Measurements from ENCODE around the gene SNAP23.

SNAP23 gene

GRCh38 chr15:42456531-42456930 is 38.9 kb upstream of the SNAP23 start:
- Histone ChIP-seq H4K20me1 (ENCODE audit: insufficient read depth, low read length) (no peaks in the 10 kb centered on the region), H3K9me3 (replicated peaks; ENCODE audit: insufficient read depth, low read length) (no peaks in the 10 kb centered on the region), H3K9ac (ENCODE audit: low read length) (no peak overlapping the region), H3K27me3 (replicated peaks; ENCODE audit: insufficient read depth, low read length) (no peaks in the 10 kb centered on the region), H3K4me2 (ENCODE audit: low read depth, low read length) (no peak overlapping the region), H3F3A (ENCODE audit: insufficient read depth, low read length) (no peaks in the 10 kb centered on the region), H3K27ac (ENCODE audit: low read length) (no peak overlapping the region), H3K79me2 (ENCODE audit: low read length) (0 out of 2 replicates have a peak, but pooled peaks cover 3% of the 10 kb centered on the region), H3K36me3 (replicated peaks; ENCODE audit: insufficient read depth, low read length) (no peaks in the 10 kb centered on the region; the same call in 1 of the 2 replicates), H3K4me3 (ENCODE audit: low read length) (no peak overlapping the region), H2AFZ (ENCODE audit: low read length) (no peak overlapping the region), H3K4me1 (ENCODE audit: low read length) (no peaks in the 10 kb centered on the region), H3K9me2 (replicated peaks; ENCODE audit: insufficient read depth, low read length) (no peaks in the 10 kb centered on the region)
- DNase-seq: no peak
- TF ChIP-seq EZH2phosphoT487 (IDR thresholded peaks at IDR 0.05; ENCODE audit: low read length) (no peak), EZH2 (optimal IDR thresholded peaks at IDR 0.05; ENCODE audit: low read depth, low read length) (no peak)
- TF ChIP-seq, protein P1, sequence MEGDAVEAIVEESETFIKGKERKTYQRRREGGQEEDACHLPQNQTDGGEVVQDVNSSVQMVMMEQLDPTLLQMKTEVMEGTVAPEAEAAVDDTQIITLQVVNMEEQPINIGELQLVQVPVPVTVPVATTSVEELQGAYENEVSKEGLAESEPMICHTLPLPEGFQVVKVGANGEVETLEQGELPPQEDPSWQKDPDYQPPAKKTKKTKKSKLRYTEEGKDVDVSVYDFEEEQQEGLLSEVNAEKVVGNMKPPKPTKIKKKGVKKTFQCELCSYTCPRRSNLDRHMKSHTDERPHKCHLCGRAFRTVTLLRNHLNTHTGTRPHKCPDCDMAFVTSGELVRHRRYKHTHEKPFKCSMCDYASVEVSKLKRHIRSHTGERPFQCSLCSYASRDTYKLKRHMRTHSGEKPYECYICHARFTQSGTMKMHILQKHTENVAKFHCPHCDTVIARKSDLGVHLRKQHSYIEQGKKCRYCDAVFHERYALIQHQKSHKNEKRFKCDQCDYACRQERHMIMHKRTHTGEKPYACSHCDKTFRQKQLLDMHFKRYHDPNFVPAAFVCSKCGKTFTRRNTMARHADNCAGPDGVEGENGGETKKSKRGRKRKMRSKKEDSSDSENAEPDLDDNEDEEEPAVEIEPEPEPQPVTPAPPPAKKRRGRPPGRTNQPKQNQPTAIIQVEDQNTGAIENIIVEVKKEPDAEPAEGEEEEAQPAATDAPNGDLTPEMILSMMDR (IDR thresholded peaks at IDR 0.05; ENCODE audit: low read length): no peak

DNA sequence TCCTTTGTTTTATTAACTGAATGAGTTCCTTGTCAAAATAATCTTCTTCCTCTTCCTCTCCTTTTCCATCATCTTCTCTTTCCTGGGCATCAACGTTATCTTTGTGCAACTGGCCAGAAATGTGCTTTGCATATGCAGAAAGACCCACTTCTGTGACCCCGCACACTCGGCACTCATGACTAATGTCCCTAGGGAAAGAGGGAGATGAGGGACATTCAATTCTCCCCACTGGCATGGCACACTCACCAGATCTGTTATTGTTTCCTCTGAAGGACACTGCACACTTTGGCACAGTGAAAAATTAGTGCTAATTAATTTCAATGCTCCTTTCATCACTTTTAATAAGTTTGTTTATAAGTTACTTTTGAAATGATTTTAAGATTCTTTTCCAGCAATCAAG is 38.5 kb upstream of the SNAP23 start:
- Histone ChIP-seq H3K36me3 (replicated peaks; ENCODE audit: insufficient read depth, low read length) (no peaks in the 10 kb centered on the region; the same call in 1 of the 2 replicates), H3K9me3 (replicated peaks; ENCODE audit: insufficient read depth, low read length) (no peaks in the 10 kb centered on the region), H3K4me3 (ENCODE audit: low read length) (no peak overlapping the region), H3K27ac (ENCODE audit: low read length) (no peak overlapping the region), H3K9me2 (replicated peaks; ENCODE audit: insufficient read depth, low read length) (no peaks in the 10 kb centered on the region), H3K9ac (ENCODE audit: low read length) (no peak overlapping the region), H3K4me1 (ENCODE audit: low read length) (no peaks in the 10 kb centered on the region), H2AFZ (ENCODE audit: low read length) (no peak overlapping the region), H3K27me3 (replicated peaks; ENCODE audit: insufficient read depth, low read length) (no peaks in the 10 kb centered on the region), H3F3A (ENCODE audit: insufficient read depth, low read length) (no peaks in the 10 kb centered on the region), H4K20me1 (ENCODE audit: insufficient read depth, low read length) (no peaks in the 10 kb centered on the region), H3K4me2 (ENCODE audit: low read depth, low read length) (no peak overlapping the region), H3K79me2 (ENCODE audit: low read length) (peaks cover 7% of the 10 kb centered on the region; the same call in 1 of the 2 replicates)
- no peak for DNase-seq
- no peak for TF ChIP-seq EZH2phosphoT487 (IDR thresholded peaks at IDR 0.05; ENCODE audit: low read length)
- TF ChIP-seq EZH2 (optimal IDR thresholded peaks at IDR 0.05; ENCODE audit: low read depth, low read length): no peak
- TF ChIP-seq, protein P1 (IDR thresholded peaks at IDR 0.05; ENCODE audit: low read length): no peak

DNA sequence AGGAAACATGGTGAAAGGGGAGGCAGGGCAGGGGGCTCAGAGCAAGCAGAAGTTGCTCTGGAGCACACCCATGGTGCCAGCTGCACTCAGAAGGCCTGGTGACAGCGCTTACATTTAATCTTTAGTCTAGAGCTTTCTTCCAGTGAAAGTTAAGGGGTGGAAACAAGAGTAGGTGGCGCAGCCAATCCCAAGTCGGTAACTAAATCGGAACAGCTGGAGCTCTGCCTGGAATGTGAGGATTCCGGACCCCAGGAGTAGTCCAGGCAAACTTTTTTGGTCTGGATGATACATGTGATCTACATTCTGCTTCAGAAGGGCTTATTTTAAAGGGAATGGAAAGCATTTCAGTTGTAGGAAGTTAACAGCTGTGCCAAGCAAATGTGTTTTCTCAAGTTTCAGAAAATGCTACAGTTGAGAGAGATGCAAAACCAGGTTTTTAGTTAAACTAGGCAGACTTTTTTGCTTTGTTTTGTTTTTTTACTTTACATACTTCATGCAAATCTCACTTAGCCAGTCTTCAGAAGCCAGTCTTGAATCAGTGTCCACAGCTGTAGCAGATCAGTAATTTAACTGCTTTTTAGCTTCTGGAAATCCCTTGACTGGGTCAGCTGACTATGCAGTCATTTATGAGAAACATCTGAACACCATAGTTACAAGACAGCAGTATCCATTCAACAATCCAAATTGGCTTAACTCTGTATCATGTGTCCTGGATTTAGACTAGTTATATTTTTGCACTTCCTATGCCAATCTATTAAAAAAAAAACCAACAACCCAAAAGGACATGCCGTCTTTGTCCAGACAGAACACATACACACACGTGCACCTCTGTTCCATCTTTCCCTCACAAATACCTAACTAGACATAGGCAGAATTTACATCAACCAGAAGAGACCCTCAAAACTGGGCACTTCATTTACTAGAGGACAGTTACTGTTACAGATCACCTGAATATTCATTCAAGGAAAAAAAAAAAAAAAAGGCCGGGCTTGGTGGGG is 37.7 kb upstream of the SNAP23 start:
- no peak for DNase-seq
- Histone ChIP-seq H4K20me1 (ENCODE audit: insufficient read depth, low read length) (no peaks in the 10 kb centered on the region), H3K4me1 (ENCODE audit: low read length) (no peaks in the 10 kb centered on the region), H3K27ac (ENCODE audit: low read length) (peak overlapping the region; percentile 10; the same call in 1 of the 2 replicates), H3K79me2 (ENCODE audit: low read length) (peaks cover 7% of the 10 kb centered on the region; the same call in 1 of the 2 replicates), H3K36me3 (replicated peaks; ENCODE audit: insufficient read depth, low read length) (no peaks in the 10 kb centered on the region; the same call in 1 of the 2 replicates), H3K4me3 (ENCODE audit: low read length) (no peak overlapping the region), H3K27me3 (replicated peaks; ENCODE audit: insufficient read depth, low read length) (no peaks in the 10 kb centered on the region), H3K9ac (ENCODE audit: low read length) (no peak overlapping the region), H3K4me2 (ENCODE audit: low read depth, low read length) (no peak overlapping the region), H3F3A (ENCODE audit: insufficient read depth, low read length) (no peaks in the 10 kb centered on the region), H3K9me3 (replicated peaks; ENCODE audit: insufficient read depth, low read length) (no peaks in the 10 kb centered on the region), H3K9me2 (replicated peaks; ENCODE audit: insufficient read depth, low read length) (no peaks in the 10 kb centered on the region), H2AFZ (ENCODE audit: low read length) (no peak overlapping the region)
- no peak for TF ChIP-seq EZH2 (optimal IDR thresholded peaks at IDR 0.05; ENCODE audit: low read depth, low read length)
- TF ChIP-seq, protein P1 (IDR thresholded peaks at IDR 0.05; ENCODE audit: low read length): no peak
- no peak for TF ChIP-seq EZH2phosphoT487 (IDR thresholded peaks at IDR 0.05; ENCODE audit: low read length)
